ENCODE measurements around the gene ROBO1.

The ROBO1 gene

GRCh38 chr3:78645628-78646310 lies 1122.0 kb downstream of the ROBO1 start:
- no peak for DNase-seq

- no peak for DNase-seq
These were observed 1123.0 kb downstream of the ROBO1 start for GRCh38 chr3:78644847-78645246.

GRCh38 chr3:78642226-78643035 lies 1125.4 kb downstream of the ROBO1 start:
- DNase-seq = no peak

- no peak for DNase-seq
These were observed 1126.1 kb downstream of the ROBO1 start for GRCh38 chr3:78641703-78642102.

- DNase-seq = no peak
These were observed 1133.5 kb downstream of the ROBO1 start for GRCh38 chr3:78634316-78634715.

- no peak for DNase-seq
These were observed 1134.2 kb downstream of the ROBO1 start for GRCh38 chr3:78633626-78634025.

- DNase-seq = no peak
These were observed 1134.8 kb downstream of the ROBO1 start for GRCh38 chr3:78632925-78633553.

- DNase-seq = no peak
These were observed 1138.3 kb downstream of the ROBO1 start for GRCh38 chr3:78629544-78629943.

- DNase-seq = no peak
These were observed 1146.6 kb downstream of the ROBO1 start for GRCh38 chr3:78621061-78621716.

GRCh38 chr3:78614486-78614885 lies 1153.3 kb downstream of the ROBO1 start:
- DNase-seq = no peak

GRCh38 chr3:78613421-78613879 lies 1154.3 kb downstream of the ROBO1 start:
- DNase-seq = no peak

- DNase-seq = no peak
These were observed 1156.5 kb downstream of the ROBO1 start for GRCh38 chr3:78611278-78611677.

- DNase-seq = no peak
These were observed 1157.2 kb downstream of the ROBO1 start for GRCh38 chr3:78610462-78611125.

GRCh38 chr3:78606756-78607155 lies 1161.0 kb downstream of the ROBO1 start:
- DNase-seq = no peak

GRCh38 chr3:78605178-78605577 lies 1162.6 kb downstream of the ROBO1 start:
- no peak for DNase-seq

GRCh38 chr3:78604341-78604740 lies 1163.5 kb downstream of the ROBO1 start:
- no peak for DNase-seq

GRCh38 chr3:78601249-78601648 lies 1166.5 kb downstream of the ROBO1 start:
- no peak for DNase-seq

GRCh38 chr3:78589778-78590177 lies 1178.0 kb downstream of the ROBO1 start:
- DNase-seq = no peak

GRCh38 chr3:78588906-78589621 lies 1178.7 kb downstream of the ROBO1 start:
- no peak for DNase-seq

- DNase-seq = no peak
These were observed 1187.1 kb downstream of the ROBO1 start for GRCh38 chr3:78580681-78581080.

GRCh38 chr3:78571486-78571885 lies 1196.3 kb downstream of the ROBO1 start:
- no peak for DNase-seq

GRCh38 chr3:78570496-78570895 lies 1197.3 kb downstream of the ROBO1 start:
- no peak for DNase-seq

Data from NCI-H2029 (cell line).